ENCODE data around the gene ZNF32. TPM values are rescaled to one million over a fixed set of nuclear protein-coding genes. Genes with fewer than 3 reads are reported as not detected.

ZNF32 gene
- total RNA-seq, 1 experiment from 2014 or later: 14.6 TPM

DNA sequence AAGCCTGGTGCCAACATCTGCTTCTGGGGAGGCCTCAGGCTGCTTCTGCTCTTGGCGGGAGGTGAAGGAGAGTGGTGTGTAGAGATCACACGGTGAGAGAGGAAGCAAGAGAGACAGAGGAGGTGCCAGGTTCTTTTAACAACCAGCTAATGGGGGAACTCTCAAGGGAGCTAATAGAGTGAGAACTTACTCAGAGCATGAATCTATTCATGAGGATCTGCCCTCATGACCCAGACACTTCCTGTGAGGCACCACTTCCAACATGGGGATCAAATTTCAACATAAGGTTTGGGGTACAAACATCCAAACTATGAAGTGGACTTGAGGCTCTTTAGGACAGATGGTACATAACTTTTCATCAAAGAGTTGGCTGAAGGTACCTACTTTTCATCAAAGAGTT is 5.1 kb upstream of the ZNF32 start:
- Histone ChIP-seq H3K4me1 (ENCODE audit: insufficient read depth, low read length) (no peaks in the 10 kb centered on the region), H3K23ac (ENCODE audit: insufficient read length, low read depth, low read length) (no peak overlapping the region), H3K4ac (ENCODE audit: low read depth, low read length) (no peak overlapping the region), H4K8ac (replicated peaks; ENCODE audit: insufficient read length, low read depth, low read length) (no peak overlapping the region), H2BK12ac (ENCODE audit: insufficient read length, low read depth, low read length) (no peak overlapping the region), H2AK5ac (ENCODE audit: insufficient read length, low read length) (no peak overlapping the region), H3K4me2 (ENCODE audit: insufficient read depth, insufficient read length, low read length) (no peak overlapping the region), H3K79me1 (ENCODE audit: insufficient read depth, low read depth, low read length, poor library complexity, severe bottlenecking) (no peaks in the 10 kb centered on the region), H2BK15ac (ENCODE audit: low read depth, low read length) (no peak overlapping the region), H3K27ac (ENCODE audit: insufficient read length, low read depth, low read length) (no peak overlapping the region), H3K18ac (ENCODE audit: insufficient read length, low read depth, low read length) (no peak overlapping the region), H4K20me1 (ENCODE audit: control insufficient read depth, insufficient read depth, insufficient read length) (no peaks in the 10 kb centered on the region), H3K23me2 (ENCODE audit: insufficient read length, low read depth, low read length, poor library complexity, severe bottlenecking) (peaks cover 3% of the 10 kb centered on the region), H3K14ac (ENCODE audit: insufficient read depth, low read length) (no peak overlapping the region), H2BK5ac (ENCODE audit: insufficient read length, low read length) (no peak overlapping the region), H2BK120ac (ENCODE audit: low read depth, low read length, poor library complexity, severe bottlenecking) (no peak overlapping the region), H4K91ac (ENCODE audit: insufficient read length, low read depth, low read length) (no peak overlapping the region), H2AFZ (ENCODE audit: low read length) (no peak overlapping the region), H4K5ac (ENCODE audit: insufficient read length, low read depth, low read length) (no peak overlapping the region), H3K79me2 (ENCODE audit: insufficient read depth, low read length) (no peaks in the 10 kb centered on the region), H3T11ph (ENCODE audit: low read length) (no peak overlapping the region), H3K27me3 (ENCODE audit: insufficient read depth, low read length) (peaks cover 4% of the 10 kb centered on the region; the same call in 1 of the 2 replicates), H3K9ac (ENCODE audit: extremely low read depth, insufficient read length, low read length) (no peak overlapping the region), H3K9me3 (ENCODE audit: control insufficient read depth, low read depth, low read length) (no peaks in the 10 kb centered on the region), H2BK20ac (ENCODE audit: low read depth, low read length, poor library complexity, severe bottlenecking) (no peak overlapping the region), H3K56ac (ENCODE audit: insufficient read length, low read depth, low read length) (no peak overlapping the region)
- WGBS (ENCODE audit: extremely low coverage, insufficient read length, low lambda C conversion rate): no CpG with 5 or more reads among the region's 2 CpGs
- Mint-ChIP-seq H3K36me3 (ENCODE audit: insufficient read depth in 1 of 3, low read depth in 3 of 3) (peaks cover 0 to 2% (median 0%) of the 10 kb centered on the region in 3 experiments; a peak in 1 of 7 replicates), H3K27ac (peak overlapping the region in 1 of 3 experiments; percentile 65; a peak in 1 of 7 replicates), H3K4me3 (no peak overlapping the region), H3K27me3 (ENCODE audit: low read depth) (peaks cover 35% of the 10 kb centered on the region), H3K4me1 (peaks cover 13 to 18% of the 10 kb centered on the region in 2 experiments), H3K9me3 (peaks cover 4 to 6% of the 10 kb centered on the region in 2 experiments; a peak in 2 of 5 replicates)
- TF ChIP-seq, protein P1, sequence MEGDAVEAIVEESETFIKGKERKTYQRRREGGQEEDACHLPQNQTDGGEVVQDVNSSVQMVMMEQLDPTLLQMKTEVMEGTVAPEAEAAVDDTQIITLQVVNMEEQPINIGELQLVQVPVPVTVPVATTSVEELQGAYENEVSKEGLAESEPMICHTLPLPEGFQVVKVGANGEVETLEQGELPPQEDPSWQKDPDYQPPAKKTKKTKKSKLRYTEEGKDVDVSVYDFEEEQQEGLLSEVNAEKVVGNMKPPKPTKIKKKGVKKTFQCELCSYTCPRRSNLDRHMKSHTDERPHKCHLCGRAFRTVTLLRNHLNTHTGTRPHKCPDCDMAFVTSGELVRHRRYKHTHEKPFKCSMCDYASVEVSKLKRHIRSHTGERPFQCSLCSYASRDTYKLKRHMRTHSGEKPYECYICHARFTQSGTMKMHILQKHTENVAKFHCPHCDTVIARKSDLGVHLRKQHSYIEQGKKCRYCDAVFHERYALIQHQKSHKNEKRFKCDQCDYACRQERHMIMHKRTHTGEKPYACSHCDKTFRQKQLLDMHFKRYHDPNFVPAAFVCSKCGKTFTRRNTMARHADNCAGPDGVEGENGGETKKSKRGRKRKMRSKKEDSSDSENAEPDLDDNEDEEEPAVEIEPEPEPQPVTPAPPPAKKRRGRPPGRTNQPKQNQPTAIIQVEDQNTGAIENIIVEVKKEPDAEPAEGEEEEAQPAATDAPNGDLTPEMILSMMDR (conservative IDR thresholded peaks at IDR 0.05): no peak
- DNase-seq: no peak

Measured in H9 (cell line).